Measurements from ENCODE around the gene ACTG1.

Gene ACTG1

DNA sequence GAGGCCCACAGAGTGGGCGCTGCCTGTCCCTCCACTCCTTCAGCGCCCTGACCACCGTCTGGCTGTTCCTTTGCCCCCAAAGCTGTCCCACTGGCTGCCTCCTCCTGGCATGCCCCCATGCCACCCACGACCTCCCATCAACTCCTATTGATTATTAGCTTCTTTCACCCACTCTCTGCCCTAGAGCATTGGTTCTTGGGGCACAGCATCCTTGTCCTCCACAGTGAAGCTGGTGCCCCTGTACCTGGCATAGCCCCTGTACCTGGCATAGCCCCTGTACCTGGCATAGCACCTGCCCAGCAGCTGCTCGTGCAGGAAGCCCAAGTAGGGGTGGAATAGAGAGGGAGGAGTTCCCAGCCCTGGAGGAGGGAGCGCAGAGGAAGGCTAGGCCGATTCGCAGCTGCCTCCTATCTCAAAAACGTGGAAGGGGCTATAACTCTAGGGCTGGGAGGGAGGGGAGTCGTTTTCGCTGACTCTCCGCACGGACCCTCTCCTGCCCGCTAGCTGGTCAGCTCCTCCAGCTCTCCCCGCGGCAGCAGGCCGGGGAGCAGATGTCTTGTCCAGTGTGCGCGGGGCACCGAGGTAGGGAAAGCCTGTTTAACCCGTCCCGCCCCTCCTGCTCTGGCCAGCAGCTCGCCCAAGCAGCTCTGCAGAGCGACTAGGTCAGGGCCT, 5.7 kb upstream of the ACTG1 start:
- no peak for DNase-seq (ENCODE audit: low read depth)

DNA sequence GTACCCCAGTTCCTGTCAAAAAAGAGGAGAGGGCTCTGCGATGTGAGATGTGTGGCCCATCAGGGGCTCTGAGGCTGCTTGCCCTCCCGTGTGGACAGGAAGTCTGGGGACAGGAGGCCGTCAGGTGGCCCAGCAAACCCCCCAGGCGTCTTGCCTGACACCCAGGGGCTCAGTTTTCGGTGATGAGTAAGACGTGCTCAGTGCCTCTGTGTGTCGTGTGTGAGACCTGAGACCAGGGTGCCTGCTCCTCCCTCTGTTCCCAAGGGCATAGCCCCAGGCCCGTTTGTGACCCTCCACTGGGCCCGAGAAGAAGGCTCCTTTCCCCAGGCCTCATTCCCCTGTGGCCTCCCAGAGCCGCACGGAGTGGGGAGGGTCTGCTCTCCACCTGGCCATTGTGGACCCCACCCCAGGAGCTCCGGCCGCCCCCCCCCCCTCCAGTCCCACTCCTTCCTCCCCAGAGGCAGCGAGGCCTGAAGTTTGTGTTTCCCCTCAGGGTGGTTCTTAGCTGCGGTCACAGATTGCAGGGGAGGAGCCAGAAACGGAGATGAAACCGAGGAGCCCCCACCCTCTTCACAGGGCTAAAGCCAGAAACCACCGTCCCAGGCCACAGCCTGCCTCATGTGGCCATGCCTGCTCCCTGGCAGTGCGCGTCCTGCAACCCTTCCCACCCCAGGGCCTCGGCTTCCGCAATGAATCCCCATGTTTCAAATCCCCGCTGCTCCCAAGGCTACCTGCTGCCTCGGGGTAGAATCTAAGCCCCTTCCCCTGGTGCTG, 4.9 kb upstream of the ACTG1 start:
- no peak for DNase-seq (ENCODE audit: low read depth)

GRCh38 chr17:81517009-81517338, 4.4 kb upstream of the ACTG1 start:
- no peak for DNase-seq (ENCODE audit: low read depth)

DNA sequence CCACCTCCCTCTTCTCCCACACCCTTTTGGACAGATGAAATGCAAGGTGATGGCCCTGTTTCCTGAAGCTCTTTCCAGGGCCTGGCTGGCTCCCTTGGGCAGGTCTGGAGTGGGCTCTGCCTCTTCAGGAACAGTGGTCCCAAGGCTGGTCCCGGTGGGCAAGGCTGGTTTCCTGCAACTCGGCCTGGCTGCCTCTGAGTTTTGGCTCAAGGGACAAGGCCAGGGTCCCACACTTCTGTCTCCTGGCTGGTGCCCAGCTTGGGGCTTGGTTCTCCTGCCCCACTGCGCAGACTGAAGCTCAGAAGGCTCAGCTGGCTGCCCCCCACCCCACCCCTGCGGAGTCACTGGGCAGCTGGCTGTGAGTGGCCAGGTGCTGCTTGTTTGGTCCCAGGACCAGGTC, 3.8 kb upstream of the ACTG1 start:
- DNase-seq (ENCODE audit: low read depth), result no peak

GRCh38 chr17:81515530-81516041, 3.0 kb upstream of the ACTG1 start:
- DNase-seq (ENCODE audit: low read depth), result no peak

DNA sequence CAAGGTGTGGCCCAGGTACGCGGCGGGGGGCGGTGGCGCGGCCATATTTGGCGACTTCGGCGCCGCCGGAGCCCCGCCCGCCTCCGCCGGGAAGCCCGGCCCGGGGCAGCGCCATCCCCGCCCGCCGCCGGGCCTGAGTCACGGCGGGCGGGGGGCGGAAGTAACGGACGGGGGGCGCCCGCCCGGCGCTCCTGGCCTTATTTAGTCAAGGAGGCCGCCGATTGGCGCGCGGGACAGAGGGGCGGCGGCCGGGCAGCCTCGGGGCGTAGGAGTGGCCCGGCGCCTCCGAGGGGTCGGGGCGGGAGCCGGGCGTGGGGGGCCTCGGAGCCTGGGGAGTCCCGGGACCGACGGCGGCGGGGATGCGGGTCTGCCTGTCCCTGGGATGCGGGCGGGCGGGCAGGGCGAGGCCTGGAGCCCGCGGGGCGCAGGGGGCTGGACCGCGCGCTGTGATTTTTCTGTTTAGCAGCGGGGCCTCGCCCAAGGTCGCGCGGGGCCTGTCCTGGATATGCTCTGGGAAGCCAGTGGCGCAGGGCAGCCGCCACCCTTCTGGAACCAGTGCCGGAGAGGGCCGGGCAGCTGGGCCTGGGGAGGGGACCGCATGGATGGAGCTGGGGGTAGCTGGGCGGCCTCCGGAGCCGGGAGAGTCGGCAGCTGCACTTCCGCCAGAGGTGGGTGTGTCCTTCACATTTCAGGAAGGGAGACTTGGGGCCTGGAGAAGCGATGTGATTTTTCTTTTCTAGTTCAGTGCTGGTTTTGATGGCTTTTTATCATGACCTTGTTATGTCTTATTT, 2.3 kb upstream of the ACTG1 start:
- DNase-seq (ENCODE audit: low read depth), result peak; percentile 43

- no peak for DNase-seq (ENCODE audit: low read depth)
Observed at GRCh38 chr17:81514489-81514738, 1.8 kb upstream of the ACTG1 start.

DNA sequence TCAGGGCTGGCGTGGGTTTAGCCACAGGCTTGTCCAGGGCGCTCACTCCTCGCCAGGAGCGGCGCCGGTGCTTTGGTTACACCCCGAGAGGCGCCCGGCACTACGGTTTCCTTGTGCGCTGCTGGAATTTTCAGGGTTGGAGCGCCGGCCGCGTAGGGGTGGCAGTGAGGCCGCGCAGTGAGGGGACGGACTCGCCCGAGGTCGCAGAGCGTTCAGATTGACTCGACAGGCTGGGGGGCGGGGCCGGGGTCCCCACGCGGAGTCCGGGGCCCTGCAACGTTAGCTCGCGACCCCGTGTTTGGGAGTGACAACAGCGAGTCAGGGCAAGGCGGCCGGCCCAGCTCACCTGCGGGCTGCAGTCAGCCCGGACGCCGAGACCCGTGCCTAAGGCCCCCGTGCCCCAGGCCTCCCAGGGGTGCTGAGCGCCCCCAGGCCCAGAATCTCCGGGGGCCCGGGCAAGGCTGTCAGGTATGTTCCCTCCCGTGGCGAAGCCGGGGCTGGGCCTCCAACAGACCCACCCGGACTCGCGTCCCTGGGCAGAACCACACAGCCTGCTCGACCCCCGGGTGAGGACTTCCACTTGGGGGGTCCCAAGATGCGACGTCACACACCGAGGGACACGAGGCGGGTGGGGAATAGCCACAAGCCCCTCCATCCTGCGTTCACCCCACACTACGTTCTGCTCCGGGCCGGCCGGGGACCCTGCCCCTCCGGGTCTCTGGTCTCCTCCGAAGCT, 1.3 kb upstream of the ACTG1 start:
- no peak for DNase-seq (ENCODE audit: low read depth)

GRCh38 chr17:81513372-81513752, 763 bp upstream of the ACTG1 start:
- DNase-seq (ENCODE audit: low read depth), result no peak

- no peak for DNase-seq (ENCODE audit: low read depth)
Observed at GRCh38 chr17:81511804-81512561, 616 bp downstream of the ACTG1 start.

DNA sequence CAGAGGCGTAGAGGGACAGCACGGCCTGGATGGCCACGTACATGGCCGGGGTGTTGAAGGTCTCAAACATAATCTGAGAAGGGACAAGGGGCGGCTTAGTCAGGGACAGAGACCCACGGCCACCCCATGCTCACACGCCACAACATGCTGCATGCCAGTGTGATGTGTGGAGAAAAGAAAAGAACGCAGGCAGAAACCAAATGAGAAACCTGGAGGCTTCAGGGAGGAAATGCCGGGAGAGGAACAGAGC, 1.1 kb downstream of the ACTG1 start:
- no peak for DNase-seq (ENCODE audit: low read depth)

DNA sequence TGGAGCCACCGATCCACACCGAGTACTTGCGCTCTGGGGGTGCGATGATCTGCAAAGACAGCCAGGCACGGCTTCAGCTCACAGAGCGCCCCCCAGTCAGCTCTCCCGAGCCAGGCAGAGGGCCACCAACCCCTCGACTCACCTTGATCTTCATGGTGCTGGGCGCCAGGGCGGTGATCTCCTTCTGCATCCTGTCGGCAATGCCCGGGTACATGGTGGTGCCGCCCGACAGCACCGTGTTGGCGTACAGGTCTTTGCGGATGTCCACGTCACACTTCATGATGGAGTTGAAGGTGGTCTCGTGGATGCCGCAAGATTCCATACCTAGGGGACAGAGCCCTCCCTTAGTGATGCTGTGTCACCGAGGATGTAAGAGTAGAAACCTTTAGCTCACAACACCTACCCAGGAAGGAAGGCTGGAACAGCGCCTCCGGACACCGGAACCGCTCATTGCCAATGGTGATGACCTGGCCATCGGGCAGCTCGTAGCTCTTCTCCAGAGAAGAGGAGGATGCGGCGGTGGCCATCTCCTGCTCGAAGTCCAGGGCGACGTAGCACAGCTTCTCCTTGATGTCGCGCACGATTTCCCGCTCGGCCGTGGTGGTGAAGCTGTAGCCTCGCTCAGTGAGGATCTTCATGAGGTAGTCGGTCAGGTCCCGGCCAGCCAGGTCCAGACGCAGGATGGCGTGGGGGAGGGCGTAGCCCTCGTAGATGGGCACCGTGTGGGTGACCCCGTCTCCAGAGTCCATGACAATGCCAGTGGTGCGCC, 1.6 kb downstream of the ACTG1 start:
- no peak for DNase-seq (ENCODE audit: low read depth)

GRCh38 chr17:81509972-81510784, 2.4 kb downstream of the ACTG1 start:
- DNase-seq (ENCODE audit: low read depth), result no peak

- DNase-seq (ENCODE audit: low read depth), result no peak
Observed at GRCh38 chr17:81509207-81509971, 3.2 kb downstream of the ACTG1 start.

GRCh38 chr17:81508639-81509206, 3.9 kb downstream of the ACTG1 start:
- DNase-seq (ENCODE audit: low read depth), result no peak

GRCh38 chr17:81503619-81504018, 9.0 kb downstream of the ACTG1 start:
- no peak for DNase-seq (ENCODE audit: low read depth)

GRCh38 chr17:81502471-81503017, 10.1 kb downstream of the ACTG1 start:
- DNase-seq (ENCODE audit: low read depth), result no peak

DNA sequence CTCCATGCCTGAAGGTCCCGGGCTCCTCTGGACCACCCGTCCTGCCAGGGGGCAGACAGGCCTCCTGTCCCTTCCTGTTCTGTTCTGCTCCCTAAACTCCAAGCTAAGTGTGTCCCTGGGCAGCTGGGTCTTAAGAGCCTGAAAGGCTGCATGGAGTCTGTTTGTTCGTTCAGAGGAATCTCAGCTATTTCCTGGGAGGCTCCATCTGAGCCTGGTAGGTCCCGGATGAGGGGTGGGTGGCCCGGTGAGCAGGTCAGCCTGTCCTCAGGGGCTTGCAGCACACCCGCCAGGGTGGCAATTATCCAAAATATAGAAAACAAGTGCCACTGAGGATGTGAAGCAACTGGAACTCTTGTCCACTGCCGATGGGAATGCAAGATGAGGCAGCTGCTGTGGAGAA, 12.6 kb downstream of the ACTG1 start:
- no peak for DNase-seq (ENCODE audit: low read depth)

GRCh38 chr17:81499601-81499970, 13.0 kb downstream of the ACTG1 start:
- DNase-seq (ENCODE audit: low read depth), result no peak

All from T follicular helper cell (primary cell).